GM21381 (cell line): Measurements from ENCODE around the gene PLSCR2.
"Not testable (repeated sequence)": the region's sequence is repeated elsewhere in the genome, so short reads cannot be mapped to it uniquely, and the experiment has no call there.

Experiments used
- ATAC-seq: cut with Tn5 transposase; IDR thresholded peaks from one replicate; pipeline ENCODE4 v1.9.1; 2021; ENCODE audit warnings: mild to moderate bottlenecking, moderate library complexity; ENCODE audit not compliant: unreplicated experiment

Gene PLSCR2

DNA sequence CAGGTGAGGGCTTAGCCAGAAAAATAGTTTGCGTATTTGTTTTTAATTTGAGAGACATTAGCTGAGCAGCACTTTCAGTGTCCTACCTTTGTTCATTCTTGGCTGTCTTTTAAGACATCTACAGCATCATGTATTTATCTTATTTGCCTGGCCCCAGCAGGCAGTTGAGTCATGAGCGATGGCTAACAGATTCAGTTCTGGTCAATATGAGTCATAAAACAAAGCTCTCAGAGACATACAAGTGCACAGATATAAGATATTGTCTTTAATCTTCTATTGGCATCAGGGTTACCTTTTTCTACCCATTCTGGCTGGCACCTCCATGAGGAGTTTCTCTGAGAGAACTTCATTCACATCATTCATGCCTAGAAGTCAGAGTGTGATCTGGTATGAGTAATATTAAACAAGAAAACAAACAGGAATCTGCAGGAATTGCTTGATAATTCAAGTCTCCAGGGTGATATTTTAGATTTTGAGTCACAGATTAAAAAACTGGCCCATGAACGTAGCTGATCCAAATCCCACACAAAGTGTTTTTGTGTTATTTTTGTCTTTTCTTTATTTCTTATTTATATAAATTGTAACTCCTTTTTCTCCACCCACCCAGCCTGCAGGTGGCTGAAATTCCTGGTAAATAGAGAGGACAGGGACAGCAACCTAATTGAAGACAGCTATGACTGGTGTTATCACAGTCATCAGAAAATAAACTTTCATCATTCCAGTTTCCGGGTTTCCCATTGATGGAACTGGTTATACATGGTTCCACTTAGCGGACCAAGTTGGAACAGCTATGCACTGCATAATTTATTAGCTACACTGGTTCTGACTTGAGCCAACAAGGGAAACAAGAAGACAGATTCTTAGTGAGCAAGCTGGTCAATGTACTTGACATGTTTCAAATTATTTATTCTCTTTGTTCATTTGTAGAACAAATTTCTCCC, 47.3 kb downstream of the PLSCR2 start:
- no peak for ATAC-seq

DNA sequence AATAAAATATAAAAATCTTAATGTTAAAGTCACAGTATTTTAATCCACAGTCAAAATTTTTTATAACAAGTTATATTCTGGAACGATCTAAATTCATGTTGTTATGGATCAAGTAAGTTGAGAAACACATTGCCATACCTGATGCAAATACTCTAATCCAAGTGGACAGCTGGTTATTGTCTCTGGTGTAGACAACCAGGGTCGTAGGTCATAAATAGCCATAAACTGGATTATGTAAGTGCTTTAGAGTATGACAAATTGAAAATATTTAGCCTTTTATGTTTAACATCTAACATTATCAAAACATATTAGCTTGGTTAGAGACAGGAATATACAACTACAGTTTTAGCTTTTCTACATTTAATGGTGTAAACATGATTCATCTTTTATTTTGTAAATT, 53.0 kb downstream of the PLSCR2 start:
- ATAC-seq, result no peak

DNA sequence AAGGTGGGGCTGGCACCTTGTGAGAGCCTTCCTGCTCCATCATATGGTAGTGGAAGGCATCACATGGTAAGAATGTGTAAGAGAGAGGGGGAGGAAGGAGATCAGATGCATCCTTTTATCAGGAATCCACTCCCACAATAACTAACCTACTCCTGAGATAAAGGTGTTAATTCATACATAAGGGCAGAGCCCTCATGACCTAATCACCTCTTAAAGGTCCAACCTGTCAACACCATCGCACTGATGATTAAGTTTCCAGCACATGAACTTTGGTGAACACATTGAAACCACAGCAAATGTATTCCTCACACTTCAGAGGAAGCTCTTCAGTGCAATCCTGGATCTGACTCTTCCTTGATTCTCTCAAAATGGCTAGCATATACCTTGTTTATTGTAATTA, 55.4 kb downstream of the PLSCR2 start:
- ATAC-seq, result no peak

DNA sequence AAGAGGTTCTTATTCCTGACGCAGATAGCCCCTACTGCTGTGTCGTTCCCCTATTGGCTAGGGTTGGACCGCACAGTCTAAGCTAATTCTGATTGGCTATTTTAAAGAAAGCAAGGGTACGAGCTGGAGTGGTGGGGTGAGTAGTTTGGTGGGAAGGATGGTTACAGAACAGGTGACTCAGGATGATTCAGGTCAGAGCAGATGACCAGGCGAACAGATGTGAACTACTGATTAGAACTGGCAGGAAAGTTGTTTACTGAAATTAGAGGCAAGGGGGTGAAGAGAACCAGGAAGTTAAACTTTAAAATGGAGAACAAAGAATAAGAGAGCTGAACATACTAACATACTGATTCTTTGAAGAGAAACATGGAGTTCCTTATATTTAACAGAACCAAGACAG, 56.6 kb downstream of the PLSCR2 start:
- ATAC-seq, result not testable (repeated sequence)

DNA sequence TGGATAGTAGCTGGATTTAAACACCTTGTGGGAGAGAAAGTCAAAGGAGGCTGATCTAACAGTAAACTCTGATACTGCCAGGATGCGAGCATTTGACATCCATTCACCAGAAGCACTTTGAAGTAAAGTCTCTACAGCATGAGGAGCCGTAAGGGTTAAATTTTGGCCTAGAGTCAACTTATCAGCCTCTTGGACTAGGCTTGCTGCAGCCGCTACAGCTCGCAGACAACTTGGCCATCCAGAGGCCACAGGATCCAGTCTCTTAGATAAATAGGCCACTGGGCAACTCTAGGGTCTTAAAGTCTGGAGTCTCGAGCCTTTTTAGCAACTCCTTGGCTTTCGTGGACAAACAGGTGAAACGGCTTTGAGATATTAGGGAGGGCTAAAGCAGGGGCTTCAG, 61.4 kb downstream of the PLSCR2 start:
- ATAC-seq, result no peak

DNA sequence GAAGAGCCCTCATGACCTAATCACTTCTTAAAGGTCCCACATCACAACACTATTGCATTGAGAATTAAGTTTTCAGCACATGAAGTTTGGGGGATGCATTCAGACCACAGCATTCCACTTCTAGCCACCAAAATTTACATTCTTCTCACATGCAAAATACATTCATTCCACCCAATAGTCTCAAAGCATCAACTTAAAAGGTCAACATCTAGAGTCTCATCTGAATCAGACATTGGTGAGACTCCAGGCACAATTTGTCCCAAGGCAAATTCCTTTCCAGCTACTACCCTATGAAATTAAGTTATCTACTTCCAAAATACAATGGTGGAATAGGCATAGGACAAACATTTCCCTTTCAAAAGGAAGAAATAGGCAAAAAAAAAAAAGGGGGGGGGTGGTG, 64.9 kb downstream of the PLSCR2 start:
- no peak for ATAC-seq

DNA sequence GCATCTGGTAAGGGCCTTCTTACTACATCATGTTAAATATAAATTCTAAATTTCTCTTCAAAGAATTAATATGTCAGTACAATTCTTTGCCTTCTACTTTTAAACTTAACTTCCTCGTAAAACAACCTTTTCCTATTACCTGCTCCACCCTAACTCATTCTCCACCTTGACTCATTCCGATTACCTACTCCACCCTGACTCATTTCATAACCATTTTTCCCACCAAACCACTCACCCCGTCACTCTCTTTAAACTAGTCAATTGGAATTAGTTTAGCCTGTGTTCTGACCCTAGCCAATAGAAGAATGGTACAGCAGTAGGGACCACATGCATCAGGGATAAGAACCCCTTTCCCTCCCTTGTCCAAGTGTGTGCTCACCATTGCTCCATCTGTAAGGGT, 65.6 kb downstream of the PLSCR2 start:
- ATAC-seq, result no peak

DNA sequence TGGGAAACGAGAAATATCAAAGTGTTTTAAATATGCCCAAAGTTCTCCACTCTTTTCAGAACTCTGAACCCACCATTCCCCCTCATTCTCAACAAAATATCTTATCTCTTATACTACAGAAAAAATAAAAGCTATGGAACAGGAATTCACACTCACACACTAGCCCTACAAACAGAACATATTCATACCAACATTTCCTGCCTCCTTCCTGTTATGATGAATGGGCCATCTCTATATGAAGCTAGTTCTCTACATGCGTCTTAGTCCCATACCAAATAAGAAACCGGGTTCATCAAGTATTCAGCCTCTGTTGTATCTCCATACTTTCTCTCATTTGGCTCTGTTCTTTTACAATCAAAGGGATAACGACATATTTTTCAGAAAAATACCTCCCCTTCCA, 72.6 kb downstream of the PLSCR2 start:
- ATAC-seq, result no peak

DNA sequence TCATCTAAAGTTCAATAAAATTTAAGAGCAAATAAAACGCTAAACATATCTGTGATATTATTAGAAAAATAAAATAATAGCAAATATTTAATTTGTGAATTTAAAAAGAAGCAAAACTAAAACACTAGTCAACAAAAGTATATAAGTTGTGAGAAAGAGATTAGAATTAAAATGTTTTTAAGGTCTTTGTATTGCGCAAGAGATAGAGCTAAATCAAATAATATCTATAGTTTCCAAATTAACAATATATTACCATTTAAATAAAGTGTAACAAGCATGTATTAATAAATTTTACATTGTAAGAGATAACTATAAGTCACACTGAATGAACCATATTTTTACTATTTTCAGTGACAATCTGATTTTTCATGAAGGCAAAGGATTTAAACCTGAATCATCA, 74.2 kb downstream of the PLSCR2 start:
- ATAC-seq, result no peak

DNA sequence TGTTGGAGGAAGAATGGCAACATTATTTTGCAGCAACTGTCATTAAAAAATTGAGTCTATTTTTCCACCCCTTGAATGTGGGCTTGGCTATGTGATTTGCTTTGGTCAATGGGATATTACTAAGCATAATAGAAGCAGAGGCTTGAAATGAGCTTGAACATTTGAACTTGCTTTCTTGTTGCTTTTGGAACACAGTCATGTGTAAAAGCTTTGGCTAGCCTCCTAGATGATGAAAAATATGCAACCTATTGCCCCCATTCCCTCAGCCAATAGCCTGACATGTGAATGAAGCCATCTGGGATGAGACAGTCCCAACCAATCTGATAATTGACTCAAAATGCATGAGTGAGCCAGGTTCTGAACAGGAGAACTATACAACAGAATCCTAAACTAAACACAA, 78.4 kb downstream of the PLSCR2 start:
- no peak for ATAC-seq

DNA sequence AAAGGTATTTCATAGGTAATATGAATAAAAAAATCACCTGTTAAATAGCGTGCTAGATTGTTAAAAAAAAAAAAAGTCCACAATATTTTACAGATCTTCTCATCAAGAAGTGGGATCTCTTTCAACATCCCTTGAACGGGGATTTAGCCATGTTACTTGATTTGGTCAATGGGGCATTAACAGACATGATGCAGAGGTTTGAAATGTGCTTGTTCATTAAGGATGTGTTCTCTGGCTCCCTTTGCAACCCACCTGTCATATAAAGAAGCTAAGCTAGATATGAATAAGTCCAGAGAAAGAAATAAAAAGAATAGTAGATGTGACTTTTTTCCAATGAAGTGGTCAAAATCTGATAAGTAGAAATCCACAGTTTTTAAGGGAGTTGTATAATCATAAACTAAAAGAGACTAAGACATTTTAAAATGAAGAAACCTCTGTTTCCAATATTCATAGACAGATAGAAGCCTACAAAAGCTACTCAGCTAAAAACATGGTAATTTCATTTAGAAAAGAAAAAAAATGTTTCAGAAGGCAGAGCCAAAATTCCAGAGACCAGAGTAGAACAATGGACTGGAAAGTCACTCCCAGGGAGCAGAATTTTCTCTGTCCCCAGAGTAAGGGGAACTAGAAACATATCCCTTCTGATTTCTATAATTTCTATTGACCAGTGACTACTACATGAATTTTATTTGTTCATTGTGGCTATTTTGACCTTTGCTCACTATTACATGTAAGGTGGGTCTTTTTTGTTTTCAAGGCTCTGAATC, 79.2 kb downstream of the PLSCR2 start:
- ATAC-seq, result no peak

DNA sequence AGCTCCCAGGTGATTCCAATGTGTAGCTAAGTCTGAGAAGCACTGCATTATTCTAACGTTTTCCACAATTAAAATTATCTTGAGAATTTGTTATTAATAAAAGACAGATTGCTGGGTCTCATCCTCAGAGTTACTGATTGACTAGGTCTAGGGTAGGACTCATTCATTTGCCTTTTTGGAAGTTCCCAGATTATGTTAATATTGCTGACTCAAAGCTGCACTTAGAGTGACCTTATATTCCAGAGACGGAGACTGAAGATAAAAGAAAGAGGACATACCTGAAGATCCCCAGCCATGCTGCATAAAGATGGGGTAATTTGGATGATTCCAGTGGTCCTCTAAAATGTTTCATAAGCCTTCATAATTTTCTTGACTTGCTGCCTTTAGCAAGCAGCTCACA, 81.8 kb downstream of the PLSCR2 start:
- no peak for ATAC-seq

DNA sequence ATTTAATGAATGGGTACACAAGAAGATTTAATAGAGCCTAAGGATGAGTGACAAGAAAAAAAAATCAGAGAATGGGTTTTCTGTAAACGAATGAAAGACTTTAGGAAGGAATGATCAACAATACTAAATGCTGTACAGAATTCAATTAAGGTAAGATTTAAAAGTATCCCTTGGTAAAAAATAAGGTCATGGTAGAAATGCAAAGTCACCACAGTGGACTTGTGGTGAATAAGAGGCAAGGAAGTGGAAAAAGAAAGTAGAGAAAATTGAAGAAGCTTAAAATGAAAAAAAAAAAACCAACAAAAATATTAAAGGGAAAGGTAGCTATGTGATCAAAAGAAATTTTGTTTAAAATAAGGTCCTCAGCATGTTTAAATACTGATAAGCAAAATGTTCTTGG, 82.4 kb downstream of the PLSCR2 start:
- ATAC-seq, result no peak

DNA sequence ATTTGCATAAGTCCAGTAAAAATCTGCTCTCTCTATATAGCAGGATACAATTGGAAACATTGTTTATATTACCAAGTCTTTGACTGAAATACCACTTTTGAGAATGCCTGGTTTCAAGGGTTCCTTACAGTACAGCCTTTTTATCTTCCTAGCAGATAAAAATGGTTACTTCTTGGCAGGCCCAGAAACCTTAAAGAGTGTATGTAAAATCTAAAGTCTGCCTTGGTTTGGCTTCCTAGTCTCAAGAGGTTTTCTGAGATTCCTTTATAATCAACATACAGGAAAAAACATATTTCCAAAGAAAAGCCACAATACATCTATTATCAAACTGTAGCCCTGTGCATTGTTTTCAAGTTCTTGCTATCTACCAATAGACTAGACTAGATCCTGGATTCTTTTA, 84.6 kb downstream of the PLSCR2 start:
- ATAC-seq, result no peak
